NB4 (cell line): ENCODE results near the gene AHDC1.

Experiments used
- CTCF ChIP-seq: IDR thresholded peaks from one replicate; pipeline ENCODE4 v1.5.1; 2012; ENCODE audit warnings: low read depth, low read length
- POLR2A ChIP-seq: IDR thresholded peaks from 2 replicates; pipeline ENCODE4 v1.6.1; 2011; ENCODE audit warnings: mild to moderate bottlenecking; ENCODE audit not compliant: insufficient read length; ENCODE audit errors: extremely low read depth

- TF ChIP-seq CTCF (no peak), POLR2A (no peak)
Measured at GRCh38 chr1:27527890-27528817, 75.8 kb downstream of the AHDC1 start.
